NCI-H128 (cell line): ENCODE data around the gene FARP1.

Experiments used
- DNase-seq: peaks from one replicate; lab custom pipeline; 2025; ENCODE audit not compliant: unreplicated experiment; lab: John Stamatoyannopoulos, UW

The FARP1 gene

GRCh38 chr13:98200211-98200878 lies 57.5 kb downstream of the FARP1 start:
- no peak for DNase-seq

- no peak for DNase-seq
These were observed 58.3 kb downstream of the FARP1 start for GRCh38 chr13:98201189-98201588.

GRCh38 chr13:98201984-98202383 lies 59.1 kb downstream of the FARP1 start:
- DNase-seq, result no peak

GRCh38 chr13:98203646-98204326 lies 60.9 kb downstream of the FARP1 start:
- DNase-seq, result no peak

GRCh38 chr13:98204546-98204945 lies 61.7 kb downstream of the FARP1 start:
- no peak for DNase-seq

GRCh38 chr13:98206946-98207345 lies 64.1 kb downstream of the FARP1 start:
- DNase-seq, result no peak

GRCh38 chr13:98207416-98207815 lies 64.5 kb downstream of the FARP1 start:
- DNase-seq, result no peak

GRCh38 chr13:98208606-98209005 lies 65.7 kb downstream of the FARP1 start:
- no peak for DNase-seq

GRCh38 chr13:98212763-98213162 lies 69.9 kb downstream of the FARP1 start:
- DNase-seq, result no peak

GRCh38 chr13:98213354-98213753 lies 70.5 kb downstream of the FARP1 start:
- DNase-seq, result no peak

GRCh38 chr13:98214008-98214643 lies 71.2 kb downstream of the FARP1 start:
- no peak for DNase-seq

- no peak for DNase-seq
These were observed 71.8 kb downstream of the FARP1 start for GRCh38 chr13:98214707-98215106.

GRCh38 chr13:98215508-98215907 lies 72.6 kb downstream of the FARP1 start:
- no peak for DNase-seq

- DNase-seq, result no peak
These were observed 73.3 kb downstream of the FARP1 start for GRCh38 chr13:98216135-98216565.

- no peak for DNase-seq
These were observed 73.9 kb downstream of the FARP1 start for GRCh38 chr13:98216711-98217285.

GRCh38 chr13:98217597-98217996 lies 74.7 kb downstream of the FARP1 start:
- DNase-seq, result no peak

GRCh38 chr13:98219685-98220084 lies 76.8 kb downstream of the FARP1 start:
- no peak for DNase-seq

GRCh38 chr13:98220271-98220791 lies 77.4 kb downstream of the FARP1 start:
- DNase-seq, result no peak

GRCh38 chr13:98221234-98221633 lies 78.3 kb downstream of the FARP1 start:
- DNase-seq, result no peak

GRCh38 chr13:98222081-98222554 lies 79.2 kb downstream of the FARP1 start:
- DNase-seq, result no peak

GRCh38 chr13:98222816-98223215 lies 79.9 kb downstream of the FARP1 start:
- DNase-seq, result no peak

GRCh38 chr13:98223741-98224140 lies 80.8 kb downstream of the FARP1 start:
- DNase-seq, result no peak
